Measurements from ENCODE around the gene PRDM15. TPM values are rescaled to one million over a fixed set of nuclear protein-coding genes. Genes with fewer than 3 reads are reported as not detected.
A peak's percentile ranks its signal among the peaks of the same experiment; 100 is the strongest.

PRDM15 gene
- total RNA-seq, 6 donors from 2014 or later: 5.3 to 31.4 (median 7.4) TPM

DNA sequence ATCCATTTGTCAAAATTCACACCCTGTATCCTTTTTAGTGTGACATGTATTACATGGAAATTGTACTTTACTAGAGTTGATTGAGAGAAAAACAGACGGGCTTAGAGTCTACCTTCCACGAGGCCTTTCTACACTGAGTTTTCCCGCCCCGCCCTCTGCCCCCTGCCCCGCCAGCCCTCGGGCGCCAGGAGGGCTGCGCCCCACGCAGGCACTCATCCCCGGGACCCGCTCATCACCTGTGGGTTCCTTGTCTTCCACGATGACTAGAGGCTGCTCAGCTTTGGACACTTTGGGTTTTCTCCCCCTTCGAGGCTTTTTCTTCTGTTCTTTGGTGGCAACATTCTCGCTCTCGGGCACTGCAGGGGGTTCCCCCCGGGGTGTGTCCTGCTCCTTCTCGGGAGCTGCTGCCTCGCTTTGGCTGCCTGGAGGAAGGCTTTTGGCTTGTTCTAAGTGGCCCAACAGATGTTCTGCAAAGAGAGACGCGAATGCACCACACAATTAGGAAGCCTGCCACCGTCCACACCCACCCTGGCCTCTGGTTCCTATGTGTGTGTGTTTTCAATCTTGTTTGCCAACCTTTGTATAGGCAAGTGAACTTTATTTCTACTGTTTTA is 39.6 kb downstream of the PRDM15 start:
- DNase-seq (peak in 1 of 2 donors; percentile 68), ATAC-seq (ENCODE audit: low FRiP score in 2 of 2) (no peak)
- H3K9me3 ChIP-seq: peaks cover 0 to 8% (median 1%) of the 10 kb centered on the region in 4 donors
- H3K27ac ChIP-seq: no peak overlapping the region
- TF ChIP-seq EP300 (IDR thresholded peaks at IDR 0.05) (no peak), POLR2AphosphoS5 (IDR thresholded peaks at IDR 0.05) (no peak), CTCF (IDR thresholded peaks at IDR 0.05) (no peak), POLR2A (IDR thresholded peaks at IDR 0.05) (no peak)
- H3K4me1 ChIP-seq: no peaks in the 10 kb centered on the region
- peaks cover 0 to 44% (median 32%) of the 10 kb centered on the region in 4 donors for H3K36me3 ChIP-seq
- no peaks in the 10 kb centered on the region for H3K27me3 ChIP-seq
- 95 to 96% methylated on average over 21 of the region's 21 CpGs for WGBS, 2 donors
- no peak overlapping the region for H3K4me3 ChIP-seq

DNA sequence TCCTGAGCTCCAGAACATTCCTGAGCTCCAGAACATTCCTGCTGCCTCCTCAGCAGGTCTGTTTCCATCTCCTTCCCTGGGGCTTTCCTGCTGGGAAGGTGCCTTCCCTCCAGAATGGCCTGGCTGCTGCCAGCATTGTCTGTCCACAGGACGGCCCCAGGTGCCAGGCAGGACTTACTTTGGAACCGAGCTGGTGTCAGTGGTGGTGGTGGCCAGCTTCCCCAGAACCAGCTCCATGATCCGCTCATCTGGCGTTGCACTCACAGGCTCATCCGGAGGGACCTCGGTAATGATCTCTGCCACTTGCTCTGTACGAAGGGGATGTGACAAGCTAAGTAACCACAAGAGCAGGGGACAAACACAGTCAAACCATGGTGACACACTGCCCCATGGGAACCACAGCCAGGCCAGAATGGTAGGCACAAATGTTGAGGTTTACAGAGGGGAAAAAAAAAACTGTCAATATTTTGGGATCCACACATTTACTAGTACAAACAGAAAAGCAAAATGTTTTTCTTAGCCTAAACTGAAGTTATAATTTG is 41.3 kb downstream of the PRDM15 start:
- Histone ChIP-seq H3K36me3 (peaks cover 0 to 47% (median 38%) of the 10 kb centered on the region in 4 donors), H3K4me3 (no peak overlapping the region), H3K27me3 (no peaks in the 10 kb centered on the region), H3K27ac (no peak overlapping the region), H3K9me3 (peaks cover 0 to 8% (median 1%) of the 10 kb centered on the region in 4 donors), H3K4me1 (no peaks in the 10 kb centered on the region)
- ATAC-seq (ENCODE audit: low FRiP score in 2 of 2): no peak
- WGBS, 2 donors: 82 to 90% methylated on average over 7 of the region's 7 CpGs
- TF ChIP-seq CTCF (IDR thresholded peaks at IDR 0.05) (no peak), EP300 (IDR thresholded peaks at IDR 0.05) (no peak), POLR2AphosphoS5 (IDR thresholded peaks at IDR 0.05) (no peak), POLR2A (IDR thresholded peaks at IDR 0.05) (no peak)
- DNase-seq: no peak

- Histone ChIP-seq H3K4me1 (no peaks in the 10 kb centered on the region), H3K9me3 (peaks cover 0 to 8% (median 1%) of the 10 kb centered on the region in 4 donors), H3K4me3 (no peak overlapping the region), H3K27ac (no peak overlapping the region), H3K27me3 (no peaks in the 10 kb centered on the region), H3K36me3 (peaks cover 0 to 47% (median 38%) of the 10 kb centered on the region in 4 donors)
- no peak for ATAC-seq (ENCODE audit: low FRiP score in 2 of 2)
- WGBS, 2 donors: 93 to 97% methylated on average over 21 to 32 of the region's 32 CpGs
- TF ChIP-seq CTCF (IDR thresholded peaks at IDR 0.05) (no peak), EP300 (IDR thresholded peaks at IDR 0.05) (no peak), POLR2A (IDR thresholded peaks at IDR 0.05) (no peak), POLR2AphosphoS5 (IDR thresholded peaks at IDR 0.05) (no peak)
- DNase-seq: peak in 1 of 2 donors; percentile 68
Observed at GRCh38 chr21:41836166-41837015, 42.8 kb downstream of the PRDM15 start.

GRCh38 chr21:41835711-41836154 is 43.4 kb downstream of the PRDM15 start:
- H3K27me3 ChIP-seq: no peaks in the 10 kb centered on the region
- H3K9me3 ChIP-seq: peaks cover 0 to 4% (median 1%) of the 10 kb centered on the region in 4 donors
- no peaks in the 10 kb centered on the region for H3K4me1 ChIP-seq
- peaks cover 0 to 47% (median 38%) of the 10 kb centered on the region in 4 donors for H3K36me3 ChIP-seq
- no peak overlapping the region for H3K4me3 ChIP-seq
- ATAC-seq (ENCODE audit: low FRiP score in 2 of 2) (no peak), DNase-seq (no peak)
- TF ChIP-seq POLR2AphosphoS5 (IDR thresholded peaks at IDR 0.05): no peak
- TF ChIP-seq POLR2A (IDR thresholded peaks at IDR 0.05): no peak
- no peak for TF ChIP-seq EP300 (IDR thresholded peaks at IDR 0.05)
- no peak for TF ChIP-seq CTCF (IDR thresholded peaks at IDR 0.05)
- WGBS, 2 donors: 83 to 92% methylated on average over 10 of the region's 10 CpGs
- H3K27ac ChIP-seq: peak overlapping the region in 1 of 4 donors; percentile 17
